NCI-H82 treated with DMSO at 0.1 percent for 48 hours (cell line): ENCODE results near the gene MBNL3.

Source experiments
- DNase-seq: peaks from one replicate; lab custom pipeline; 2025; ENCODE audit not compliant: unreplicated experiment; lab: John Stamatoyannopoulos, UW

MBNL3 gene, protein sequence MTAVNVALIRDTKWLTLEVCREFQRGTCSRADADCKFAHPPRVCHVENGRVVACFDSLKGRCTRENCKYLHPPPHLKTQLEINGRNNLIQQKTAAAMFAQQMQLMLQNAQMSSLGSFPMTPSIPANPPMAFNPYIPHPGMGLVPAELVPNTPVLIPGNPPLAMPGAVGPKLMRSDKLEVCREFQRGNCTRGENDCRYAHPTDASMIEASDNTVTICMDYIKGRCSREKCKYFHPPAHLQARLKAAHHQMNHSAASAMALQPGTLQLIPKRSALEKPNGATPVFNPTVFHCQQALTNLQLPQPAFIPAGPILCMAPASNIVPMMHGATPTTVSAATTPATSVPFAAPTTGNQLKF

DNA sequence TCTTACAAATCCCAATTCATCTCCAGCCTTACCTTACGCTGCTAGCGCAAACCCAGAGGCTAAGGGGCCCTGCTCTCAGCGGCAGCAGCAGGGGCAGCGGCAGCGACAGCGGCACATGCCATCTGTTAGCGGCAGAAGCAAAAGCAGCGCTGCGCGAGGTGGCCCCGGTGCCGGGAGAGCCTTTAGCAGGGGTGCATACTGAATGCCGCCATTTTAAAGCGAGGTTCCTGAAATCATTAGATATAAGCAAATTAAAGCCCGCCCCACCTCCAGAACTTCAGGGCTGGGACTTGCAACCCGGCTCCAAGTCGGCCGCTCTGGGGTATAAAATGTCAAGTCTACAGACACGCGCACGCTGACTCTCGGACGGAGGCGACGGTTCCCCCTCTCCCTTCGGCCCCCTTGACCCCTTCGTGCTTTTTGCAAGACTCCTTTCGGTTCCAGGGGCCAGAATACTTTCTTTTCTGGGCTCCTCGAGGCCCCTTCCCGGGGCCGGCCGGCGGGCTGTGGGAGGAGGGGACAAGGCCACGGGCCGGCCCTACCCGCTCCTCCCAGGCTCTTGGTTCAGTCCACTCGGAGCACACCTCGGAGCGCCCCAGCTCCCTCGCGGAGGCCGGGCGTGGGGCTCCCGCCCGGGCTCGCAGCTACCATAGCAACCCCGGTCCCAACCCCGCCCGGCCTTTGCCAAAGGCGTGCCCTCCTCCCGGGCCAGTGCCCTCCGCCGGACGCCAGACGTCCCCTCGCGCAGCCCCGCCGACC lies at the start of gene MBNL3:
TSS of gene MBNL3 (minus strand) at position 220 of the 759 bp plus-strand sequence. CDS start 49,427 bp downstream, outside the sequence.
- DNase-seq: peak; percentile 33

DNA sequence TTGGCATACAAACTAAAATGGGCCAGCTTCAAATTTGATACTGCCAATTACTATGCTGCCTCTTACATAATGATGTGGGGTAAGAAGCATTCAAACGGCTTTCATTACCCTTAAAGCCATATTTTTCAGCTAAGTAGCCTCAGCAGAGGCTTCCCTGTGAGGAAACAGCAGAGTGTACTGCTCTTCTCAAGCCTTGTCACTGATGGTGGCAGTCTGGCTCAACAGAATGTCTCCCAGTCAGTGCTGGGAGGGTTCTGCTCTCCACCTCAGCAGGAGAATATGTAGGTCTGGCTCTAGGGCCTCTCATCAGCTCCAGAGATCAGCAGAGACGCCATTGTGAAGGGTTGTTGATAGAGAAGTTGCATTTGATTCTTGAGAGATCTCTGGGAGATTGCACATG lies 44.6 kb upstream of the MBNL3 start:
- DNase-seq: no peak

DNA sequence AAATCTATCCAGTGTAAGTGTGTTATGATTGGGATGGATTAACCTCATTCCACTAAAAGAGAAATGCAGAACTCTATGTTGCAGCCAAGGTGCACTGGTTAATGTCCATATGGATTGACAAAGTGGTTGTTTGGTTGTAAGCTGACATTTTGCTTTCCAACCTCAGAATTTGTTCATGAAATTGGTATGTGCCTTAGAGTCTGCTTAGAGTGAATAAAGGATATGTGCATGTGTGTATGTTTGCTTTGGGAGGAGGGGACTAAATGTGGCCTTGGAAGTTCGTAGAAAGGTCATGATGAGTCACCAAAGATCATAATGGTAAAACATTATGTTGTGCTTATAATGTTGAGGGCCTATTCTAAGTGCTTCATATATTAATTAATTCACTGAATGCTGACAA lies 44.1 kb upstream of the MBNL3 start:
- no peak for DNase-seq

DNA sequence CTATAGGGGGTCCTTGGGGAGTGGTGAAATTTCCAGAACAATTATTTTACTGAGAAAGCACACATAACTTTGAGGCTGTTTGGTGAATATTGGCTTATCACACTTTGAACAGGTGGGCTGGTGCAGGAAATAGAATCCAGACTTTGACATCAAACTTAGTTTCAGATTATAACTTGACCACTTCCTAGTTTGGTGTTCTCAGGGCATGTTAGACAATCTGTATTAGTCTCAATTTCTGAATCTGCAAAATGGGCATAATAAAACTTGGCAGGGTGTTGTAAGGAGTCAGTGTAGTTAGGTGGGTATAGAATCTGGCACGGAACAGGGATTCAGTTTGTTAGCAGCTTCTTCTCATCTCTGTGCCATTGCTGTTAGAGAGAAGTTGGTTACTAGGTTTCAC lies 43.3 kb upstream of the MBNL3 start:
- DNase-seq: no peak

DNA sequence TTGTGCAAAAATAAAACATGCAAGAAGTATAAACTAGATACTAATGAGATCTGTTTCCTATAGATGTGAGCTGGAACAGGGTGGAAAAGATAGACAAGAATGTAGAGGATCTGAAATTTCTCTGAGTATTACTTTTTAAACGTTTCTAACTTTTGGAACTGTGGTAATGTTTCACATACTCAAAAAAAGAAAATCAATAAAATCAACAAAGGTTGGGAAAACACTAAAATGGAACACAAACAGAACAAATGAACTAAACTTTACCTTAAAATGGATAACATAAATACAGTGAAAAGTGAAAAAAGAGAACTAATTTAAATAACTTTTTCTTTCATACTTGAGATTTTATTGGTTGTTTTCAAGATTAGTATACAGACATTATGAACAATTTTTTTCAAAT lies 32.0 kb upstream of the MBNL3 start:
- no peak for DNase-seq

DNA sequence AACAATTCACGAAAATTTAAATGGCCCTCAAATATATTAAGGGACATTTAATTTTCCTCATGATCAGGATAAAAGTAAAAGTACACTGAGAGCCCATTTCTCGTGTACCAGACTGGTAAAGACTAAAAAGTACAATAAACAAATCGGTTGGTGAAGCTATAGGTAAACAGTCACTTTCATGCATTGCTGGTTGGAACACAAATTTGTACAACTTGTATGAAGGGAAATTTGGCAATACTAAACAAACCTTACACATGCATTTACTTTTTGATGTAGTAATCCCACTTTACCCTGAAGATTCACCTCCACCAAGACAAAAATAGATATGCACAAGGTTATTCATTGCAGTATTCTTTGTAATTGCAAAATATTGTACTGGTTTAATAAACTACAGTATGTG lies 31.4 kb upstream of the MBNL3 start:
- no peak for DNase-seq

DNA sequence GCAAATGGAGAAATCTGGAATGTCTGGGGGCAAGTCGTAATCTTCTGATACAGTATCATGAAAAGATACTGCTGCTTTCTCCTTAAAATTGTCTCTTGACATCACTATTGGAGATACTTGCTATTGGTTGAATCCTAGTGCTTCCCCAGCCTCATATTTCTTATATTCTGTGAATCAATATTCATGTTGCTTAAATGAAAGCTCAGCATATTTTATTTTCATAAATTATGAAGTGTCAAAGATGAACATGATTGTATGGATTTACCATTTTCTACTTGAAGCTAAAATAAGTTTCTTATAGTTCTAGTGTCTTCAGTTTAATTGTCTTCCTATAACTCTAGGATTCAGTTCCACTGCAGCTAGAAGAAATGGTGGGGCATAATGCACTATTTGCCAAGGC lies 29.6 kb upstream of the MBNL3 start:
- no peak for DNase-seq

DNA sequence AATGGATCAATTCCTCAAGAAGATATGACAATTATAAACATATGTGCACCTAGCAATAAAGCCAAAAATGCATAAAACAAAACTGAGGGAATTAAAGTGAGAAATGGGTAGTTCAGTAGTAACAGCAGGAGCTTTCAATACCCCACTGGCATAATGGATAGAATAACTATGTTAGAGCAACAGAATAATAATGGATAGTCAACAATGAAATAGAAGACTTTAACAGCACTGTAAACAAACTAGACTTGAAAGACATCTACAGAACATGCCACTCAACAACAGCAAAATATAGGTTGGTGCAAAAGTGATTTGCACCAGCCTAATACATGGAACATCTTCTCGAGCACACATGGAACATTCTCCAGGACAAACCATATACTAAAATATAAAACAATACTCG lies 20.0 kb upstream of the MBNL3 start:
- DNase-seq: no peak

DNA sequence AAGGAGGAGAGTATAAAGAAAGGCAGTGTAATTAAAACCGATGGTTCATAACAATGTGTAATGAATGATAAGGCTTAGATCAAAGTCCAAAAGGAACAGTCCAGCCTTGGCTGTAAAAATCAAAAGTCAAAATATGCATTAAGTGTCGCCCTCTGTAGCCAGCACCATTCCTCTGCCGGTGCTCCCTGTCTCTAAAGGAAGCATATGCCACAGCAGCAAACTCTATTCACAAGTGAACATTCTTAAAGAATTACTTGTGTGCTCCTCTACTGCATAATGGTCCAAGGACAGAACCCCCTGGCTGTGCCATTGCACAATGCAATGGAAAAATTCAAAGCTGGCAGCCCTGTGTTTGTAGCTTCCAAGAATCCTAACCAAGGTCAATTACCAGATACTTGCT lies 16.3 kb upstream of the MBNL3 start:
- DNase-seq: no peak

DNA sequence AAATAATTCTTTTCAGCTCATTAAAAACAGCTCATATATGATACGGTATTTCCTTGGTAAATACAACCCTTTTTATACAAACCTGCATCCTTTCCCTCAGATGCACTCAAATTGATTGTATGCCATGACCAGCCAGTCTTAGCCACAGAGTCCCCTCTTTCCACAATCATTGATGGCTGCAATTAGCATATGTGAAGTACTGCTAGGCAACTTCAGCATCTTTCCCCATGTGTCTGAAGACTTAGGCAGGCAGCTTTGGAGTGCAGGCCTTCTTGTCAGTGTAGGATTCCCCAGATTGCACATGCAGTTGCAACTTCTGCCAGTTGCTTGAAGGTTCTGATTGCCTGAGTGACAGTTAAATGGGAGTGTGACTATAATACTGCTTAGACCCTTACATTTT lies 15.6 kb upstream of the MBNL3 start:
- no peak for DNase-seq

DNA sequence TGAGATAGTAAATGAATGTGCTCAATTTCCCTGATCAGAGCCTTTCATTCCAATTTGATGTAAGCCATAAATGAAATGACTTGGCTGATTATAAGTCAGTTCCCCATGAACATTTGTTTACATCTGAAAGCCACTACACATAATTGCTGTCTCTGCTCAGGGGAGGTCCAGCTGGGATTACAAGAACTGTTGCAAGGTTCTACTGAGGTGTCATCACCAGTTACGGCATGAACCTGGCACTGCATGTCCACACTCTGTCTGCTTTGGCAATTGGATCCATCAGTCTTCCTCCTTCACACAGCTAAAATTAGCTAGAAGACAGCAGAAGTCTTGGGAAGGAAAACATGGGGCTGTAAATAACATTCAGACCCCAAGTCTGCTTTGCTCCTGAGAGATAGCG lies 12.8 kb upstream of the MBNL3 start:
- no peak for DNase-seq

DNA sequence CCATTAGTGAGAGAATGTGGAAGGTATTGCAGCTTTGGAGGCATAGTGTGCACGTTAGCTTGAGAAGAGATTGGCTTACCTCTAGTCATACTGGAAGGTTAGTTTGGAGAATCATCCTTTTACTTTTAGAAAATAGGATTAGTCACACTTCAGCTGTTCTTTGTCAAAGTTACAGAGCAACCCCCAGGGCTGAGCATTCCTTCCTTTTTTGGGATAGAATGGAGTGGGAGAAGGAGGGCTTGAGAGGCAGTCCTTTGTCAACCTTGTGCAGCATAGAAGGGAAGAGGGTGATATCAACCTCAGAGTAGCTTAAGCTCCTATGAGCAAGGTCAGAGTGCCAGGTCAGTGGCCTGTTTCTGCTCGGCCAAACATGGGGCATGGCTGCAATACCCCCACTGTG lies 8.6 kb upstream of the MBNL3 start:
- DNase-seq: peak; percentile 23

DNA sequence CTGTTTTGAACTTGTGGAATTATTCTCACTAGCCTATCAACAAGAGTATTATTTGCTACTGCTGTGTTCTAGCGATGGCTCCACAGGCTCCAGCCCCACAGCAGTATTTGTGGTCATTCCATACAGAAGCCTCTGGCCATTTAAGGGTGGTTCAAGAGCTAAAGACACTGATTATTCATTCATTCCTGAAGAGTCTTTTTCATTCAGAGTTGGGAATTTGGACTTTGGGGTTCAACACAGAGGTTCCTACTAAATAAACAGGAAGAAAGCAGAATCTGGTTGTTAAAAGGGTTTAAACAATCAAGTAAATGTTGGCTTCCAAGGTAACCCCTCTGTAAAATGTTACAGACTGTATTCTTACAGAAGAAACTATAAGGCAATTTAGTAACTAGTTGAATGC lies 4.3 kb upstream of the MBNL3 start:
- DNase-seq: no peak

DNA sequence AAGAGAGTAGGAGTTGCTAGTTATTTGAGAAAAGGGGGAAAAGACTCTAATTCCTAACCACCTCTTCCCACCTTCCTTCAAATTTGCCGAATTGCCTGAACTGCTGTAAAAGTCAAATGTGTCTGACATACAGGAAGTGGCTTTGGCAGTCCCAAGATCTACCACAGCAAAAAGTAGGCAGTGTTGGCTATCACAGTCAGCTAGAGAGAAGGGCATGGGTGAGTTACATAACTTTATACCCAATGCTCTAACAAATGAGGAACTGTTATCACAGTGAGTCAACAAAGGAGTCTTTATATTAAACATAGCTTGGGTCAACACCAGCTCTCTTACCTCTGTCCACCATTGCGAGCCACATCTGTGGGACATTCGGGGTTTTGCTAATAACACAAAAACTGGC lies 2.4 kb upstream of the MBNL3 start:
- DNase-seq: no peak

DNA sequence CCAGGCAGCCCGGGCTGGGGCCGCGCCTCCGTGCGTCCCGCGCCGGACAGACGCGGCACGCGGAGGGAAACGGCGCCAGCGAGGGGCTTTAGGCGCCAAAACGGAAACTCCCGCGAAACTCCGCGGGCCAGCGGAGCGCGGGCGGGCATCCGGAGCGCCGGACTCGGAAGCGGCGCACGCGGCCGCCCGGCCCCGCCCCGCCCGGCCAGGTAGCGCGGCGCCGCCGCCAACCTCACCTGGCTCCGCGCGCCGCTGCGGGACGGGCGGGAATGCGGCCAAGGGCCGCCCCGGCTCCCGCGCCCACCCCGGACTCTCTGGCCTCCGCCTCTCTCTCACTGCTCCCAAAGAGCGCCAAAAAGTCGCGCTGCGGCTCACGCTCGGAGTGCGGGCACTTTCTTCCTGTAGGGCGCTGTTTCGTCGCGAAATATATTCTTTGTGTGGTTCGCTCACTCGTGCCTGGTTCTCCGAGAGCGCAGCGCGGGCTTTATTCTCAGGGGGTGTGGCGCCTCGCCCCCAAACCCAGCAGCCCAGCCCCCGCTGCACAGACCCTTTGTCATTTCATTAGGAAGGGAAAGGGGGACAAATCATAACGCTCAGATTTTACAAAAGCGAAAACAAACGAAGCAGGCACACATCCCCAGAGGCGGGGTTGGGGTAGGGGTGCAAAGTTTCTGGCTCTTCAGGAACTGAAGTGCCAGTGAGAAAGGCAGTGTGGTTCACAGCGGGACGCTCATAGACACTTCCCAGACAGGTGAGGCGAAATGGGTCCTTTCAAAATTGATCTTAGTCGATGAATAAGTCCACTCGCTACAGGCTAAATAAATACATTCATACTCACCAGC lies 961 bp upstream of the MBNL3 start:
- no peak for DNase-seq

DNA sequence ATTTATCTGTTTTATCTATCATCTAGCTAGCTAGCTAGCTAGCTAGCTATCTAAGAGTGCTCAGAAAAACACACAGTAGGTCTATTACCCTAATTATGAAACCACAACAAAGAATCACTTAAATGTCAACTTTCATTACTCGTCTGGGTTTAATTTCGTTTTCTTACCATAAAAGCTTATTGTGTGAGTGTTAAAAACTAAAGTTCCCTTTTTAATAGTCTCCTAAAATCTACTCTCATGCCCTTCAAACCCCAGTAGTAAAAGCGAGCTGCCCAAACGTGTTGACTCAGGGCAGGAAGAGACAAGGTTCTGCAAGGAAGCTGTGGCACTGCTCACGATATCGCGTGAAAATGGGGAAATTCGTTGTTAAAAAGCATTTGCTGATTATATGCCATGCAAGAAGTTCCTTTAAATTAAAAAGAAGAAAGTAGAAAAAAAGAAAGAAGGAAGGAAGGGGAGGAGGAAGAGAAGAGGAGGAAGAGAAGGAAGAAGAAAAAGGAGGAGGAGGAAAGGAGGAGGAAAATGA lies 595 bp downstream of the MBNL3 start:
- DNase-seq: no peak

DNA sequence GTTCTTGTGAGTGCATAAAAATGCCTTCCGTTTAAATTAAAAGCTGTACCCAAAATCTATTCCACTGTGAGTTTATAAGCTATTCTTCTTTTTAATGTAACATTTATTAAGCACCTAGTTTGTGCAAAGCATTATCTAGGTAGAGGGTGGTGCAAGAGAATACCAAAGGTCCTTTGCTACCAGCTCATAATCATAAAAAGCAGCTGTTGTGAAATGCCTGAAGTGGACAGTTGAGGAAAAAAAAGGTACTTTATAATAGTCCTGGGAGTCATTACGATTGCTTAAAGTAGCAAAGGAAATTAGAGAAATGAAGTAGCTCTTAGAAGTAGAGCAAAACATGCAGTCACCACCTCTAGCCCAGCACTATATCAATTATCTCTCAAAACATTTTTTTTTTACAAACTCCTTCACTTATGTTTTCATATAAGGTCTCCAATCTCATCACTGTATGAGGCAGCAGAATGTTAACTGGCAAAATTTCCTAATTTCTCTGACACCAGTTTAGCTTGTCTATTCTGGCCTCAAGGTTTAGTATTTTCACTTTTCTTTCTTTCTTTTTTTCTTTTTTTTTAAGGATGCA lies 2.1 kb downstream of the MBNL3 start:
- no peak for DNase-seq

DNA sequence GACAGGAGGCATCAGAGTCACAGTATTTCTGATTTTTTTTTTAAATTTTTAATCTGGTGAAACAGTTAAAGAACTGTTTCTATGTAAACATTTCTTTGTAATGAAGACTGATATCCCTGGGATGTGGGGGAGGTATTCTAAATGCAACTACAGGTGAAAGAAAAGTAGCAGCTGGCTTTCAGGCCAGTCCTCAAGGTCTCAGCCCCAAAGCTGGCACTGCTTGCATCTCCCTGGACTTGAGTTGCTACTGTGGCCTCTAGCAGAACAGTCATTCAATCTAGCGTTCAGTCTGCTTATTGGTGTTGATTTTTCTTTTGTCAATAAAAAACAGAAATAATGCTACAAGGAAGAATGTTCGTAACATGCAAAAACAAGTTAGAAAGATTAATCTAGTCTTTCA lies 4.9 kb downstream of the MBNL3 start:
- DNase-seq: no peak

DNA sequence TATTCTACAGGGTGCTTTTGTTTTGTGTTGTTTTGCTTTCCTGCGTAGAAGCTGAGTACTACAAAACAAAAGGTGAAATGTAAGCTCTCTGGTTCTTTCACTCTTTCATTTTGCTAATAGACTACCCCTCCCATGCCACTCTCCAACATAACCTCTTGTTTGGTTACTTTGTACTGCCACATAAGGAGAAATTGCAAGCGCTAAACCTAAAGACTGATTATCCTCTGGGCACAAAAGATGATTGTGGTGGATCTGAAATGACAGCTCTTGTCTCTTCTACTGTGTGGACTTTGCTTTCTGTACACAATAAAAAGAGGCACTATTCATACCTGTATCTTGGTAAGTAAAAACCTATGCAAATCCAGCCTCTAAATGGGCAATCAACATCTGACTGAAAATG lies 5.3 kb downstream of the MBNL3 start:
- no peak for DNase-seq

DNA sequence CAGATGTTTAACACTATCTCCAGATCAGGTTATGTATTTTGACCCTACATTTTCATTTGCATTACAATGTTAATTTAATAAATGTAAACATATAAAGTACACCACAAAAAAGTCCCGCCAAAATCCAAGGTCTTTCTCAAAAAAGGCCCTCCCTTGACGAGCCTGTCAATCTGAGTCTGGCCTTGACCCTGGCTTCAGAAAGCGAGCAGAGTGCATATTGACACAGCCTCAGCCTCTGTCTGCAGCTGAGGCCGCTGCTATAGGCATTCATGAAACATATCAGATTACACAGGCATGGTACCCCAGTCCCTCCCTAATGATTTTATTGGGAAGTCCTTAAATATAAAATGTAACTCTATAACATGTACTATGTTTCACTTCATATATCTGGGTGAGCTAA lies 6.2 kb downstream of the MBNL3 start:
- no peak for DNase-seq

DNA sequence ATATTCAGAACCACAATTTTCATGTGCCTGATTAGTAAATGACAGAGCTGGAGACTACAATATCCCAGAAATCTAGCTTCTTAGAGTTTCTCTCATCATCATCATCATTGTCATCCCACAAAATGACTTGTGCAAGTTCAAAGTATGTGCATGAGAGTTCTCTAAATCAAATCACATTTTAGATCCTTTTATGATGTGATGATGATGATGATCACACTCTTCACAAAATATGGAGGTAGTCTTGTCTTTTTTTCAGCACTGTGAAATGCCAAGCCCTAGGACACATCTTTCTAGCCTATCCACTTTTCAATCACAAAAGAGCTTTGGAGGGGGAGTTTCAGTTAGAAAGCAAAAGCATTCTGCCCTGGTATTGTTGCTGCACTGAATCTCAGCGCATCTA lies 7.4 kb downstream of the MBNL3 start:
- DNase-seq: no peak
